Measurements from ENCODE around the gene ANKRD1.
"Not testable (repeated sequence)": the region's sequence is repeated elsewhere in the genome, so short reads cannot be mapped to it uniquely, and the experiment has no call there.

The ANKRD1 gene

DNA sequence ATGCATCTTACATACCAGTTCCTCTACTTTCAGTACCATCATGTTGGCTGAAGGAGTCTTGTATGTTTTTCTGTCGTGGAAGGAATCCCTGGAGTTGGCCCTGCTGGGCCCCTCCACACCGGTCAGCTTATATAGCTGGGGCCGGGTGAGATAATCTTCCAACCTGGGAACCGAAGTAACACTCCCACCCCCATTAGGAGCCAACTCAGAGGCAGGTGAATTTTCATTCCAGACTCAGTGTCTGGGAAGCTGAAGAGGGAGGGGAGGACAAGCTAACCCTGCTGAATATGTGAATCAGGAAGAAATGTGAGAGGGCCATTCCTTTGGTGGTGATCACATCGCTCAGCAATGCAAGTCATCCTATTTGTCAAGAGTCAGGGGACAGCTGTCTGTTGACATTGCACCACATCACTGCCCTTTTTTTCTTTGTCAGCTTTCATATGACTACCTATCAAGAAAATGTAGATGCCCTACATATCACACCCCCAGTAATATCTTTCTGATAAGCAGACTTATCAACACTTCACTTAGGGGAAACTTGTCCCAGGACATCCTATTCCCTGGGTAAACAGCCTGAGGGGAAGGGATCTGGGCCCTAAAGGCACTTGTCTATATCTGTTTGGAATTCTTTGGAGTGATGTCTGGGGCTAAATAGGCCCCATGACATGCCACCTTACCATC lies at the start of gene ANKRD1:
Gene ANKRD1 (minus strand): TSS at position 102 of the 681 bp plus-strand sequence. CDS start 60 bp downstream, at position 42.
- ATAC-seq = no peak

DNA sequence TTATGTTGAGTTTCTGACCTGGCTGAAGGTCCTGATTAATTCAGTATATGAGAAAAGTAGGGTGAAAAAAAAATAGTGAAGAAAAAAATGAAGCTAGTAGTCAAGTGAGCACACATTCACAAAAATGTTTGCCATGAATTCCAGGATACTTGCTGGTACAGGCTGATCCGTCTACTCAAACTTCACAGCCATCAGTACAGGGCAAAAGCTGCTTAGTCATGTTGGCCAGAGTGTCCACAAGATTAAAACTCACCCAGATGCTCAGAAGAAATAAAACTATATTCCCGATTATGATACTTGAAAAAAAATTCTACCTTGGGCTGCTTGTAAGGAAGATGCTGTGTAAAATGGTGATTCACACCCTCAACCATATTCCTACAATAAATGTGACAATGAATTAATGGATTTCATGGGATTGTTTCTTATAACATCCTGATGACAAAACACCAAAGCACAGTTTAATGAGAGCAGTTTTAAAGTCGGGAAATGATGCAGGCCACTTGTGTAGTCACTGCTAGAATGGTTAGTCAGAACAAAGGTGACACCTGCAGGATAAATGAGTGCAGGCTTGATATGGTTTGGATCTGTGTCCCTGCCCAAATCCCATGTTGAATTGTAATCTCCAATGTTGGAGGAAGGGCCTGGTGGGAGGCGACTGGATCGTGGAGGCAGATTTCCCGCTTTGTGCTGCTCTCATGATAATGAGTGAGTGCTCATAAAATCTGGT lies 49.2 kb upstream of the ANKRD1 start:
- ATAC-seq = no peak

DNA sequence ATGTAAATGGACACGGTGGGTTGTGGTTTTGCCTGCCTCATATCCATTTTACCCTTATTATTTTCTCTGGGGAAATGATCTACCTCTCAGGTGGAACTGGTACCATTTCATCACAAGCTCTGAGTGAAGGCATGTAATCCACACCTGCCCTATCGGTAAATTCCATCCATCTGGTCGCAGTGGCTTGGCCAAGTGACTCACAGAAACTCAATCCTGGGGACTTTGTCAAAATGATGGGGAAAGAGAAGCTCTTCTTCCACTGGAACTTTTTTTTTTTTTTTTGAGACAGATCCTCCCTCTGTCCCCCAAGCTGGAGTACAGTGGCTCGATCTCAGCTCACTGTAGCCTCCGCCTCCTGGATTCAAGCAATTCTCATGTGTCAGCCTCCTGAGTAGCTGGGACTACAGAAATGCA lies 48.2 kb upstream of the ANKRD1 start:
- ATAC-seq = no peak

DNA sequence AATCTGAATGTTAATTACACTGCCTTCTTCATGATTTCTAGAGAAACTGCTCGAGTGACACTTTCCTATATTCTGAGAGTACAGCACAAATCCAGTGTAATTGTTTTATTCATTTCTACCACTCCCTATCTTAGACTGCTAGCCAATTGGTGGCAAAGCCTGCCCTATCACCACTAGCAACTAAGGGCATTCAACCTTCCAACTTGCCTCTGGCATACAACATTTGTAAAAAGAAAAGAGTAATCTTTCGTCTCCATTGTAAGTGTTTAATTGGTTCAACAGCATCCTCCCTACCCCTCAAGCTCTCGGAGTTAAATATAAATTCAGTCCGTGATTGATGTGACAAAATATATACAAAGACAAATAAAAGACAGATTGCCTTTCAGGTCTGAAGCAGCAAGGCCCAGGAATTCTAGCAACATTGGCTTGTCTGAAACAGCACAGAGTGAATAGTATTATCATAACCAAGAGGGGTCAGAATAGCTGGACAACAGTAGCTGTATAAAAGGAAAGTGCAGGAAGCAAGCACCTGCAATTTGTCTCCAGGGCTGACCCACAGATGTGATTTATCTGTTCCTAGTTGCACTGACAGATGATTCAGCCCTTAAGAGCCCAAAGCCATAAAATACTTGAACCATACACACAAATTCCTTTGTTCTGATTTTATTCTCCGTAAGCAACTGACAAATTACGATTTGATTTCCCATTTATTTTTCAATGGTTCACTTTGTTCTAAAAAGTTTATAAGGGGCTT lies 47.6 kb upstream of the ANKRD1 start:
- ATAC-seq = no peak

DNA sequence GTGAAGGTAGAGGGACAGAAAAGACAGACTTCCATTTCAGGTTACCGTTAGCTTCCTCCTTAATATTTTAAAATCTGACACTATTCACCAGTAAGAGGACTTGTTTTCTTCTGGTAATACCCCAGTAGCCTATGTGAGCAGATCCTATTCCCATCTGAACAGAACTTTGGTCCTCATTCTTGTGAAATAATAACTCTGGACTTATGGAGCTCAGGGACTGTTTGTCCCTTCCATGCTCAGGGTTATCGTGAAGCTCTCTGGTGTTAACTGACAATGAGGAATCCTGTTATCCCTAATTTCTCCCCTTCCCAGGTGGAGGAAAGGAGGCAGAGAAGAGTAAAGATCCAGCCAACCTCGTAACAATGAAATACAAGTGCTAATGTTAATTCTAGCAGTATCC lies 47.0 kb upstream of the ANKRD1 start:
- no peak for ATAC-seq

DNA sequence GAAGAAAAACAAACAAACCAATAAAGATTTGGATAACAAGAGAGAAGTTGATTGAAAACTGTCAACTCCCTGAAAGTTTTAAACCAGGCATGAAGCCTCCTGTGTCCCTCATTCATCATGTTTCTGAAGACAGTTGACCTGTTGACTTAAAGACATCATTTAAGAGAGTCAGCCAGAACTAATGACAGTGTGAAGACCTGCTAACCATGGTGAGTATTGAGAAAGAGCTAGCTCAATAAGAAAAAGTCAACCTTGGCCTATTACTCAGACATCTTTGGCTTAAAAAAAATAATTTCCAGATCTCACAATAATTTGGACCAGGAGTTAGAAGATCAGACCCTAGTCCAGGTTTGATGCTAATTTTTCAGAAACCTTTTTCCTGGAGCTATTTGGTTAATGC lies 45.3 kb upstream of the ANKRD1 start:
- no peak for ATAC-seq

DNA sequence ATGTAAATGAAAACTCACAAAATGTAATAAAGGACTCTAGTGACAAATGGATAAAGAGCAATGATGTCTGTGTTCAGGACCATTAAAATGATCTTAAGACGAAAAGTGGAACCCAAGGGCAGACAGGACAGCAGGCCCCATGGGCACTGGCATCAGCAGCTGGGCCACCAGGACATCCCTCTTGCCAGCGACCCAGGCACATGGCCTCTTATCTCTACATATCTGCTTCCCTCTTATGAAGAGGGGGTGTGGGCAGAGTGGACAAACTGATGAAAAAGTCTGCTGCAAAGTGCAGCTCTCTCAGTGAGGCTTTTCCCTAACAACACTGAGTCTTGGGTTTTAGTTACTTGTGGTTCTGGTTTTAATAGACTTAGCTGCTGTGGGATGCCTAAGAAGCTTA lies 44.8 kb upstream of the ANKRD1 start:
- no peak for ATAC-seq

DNA sequence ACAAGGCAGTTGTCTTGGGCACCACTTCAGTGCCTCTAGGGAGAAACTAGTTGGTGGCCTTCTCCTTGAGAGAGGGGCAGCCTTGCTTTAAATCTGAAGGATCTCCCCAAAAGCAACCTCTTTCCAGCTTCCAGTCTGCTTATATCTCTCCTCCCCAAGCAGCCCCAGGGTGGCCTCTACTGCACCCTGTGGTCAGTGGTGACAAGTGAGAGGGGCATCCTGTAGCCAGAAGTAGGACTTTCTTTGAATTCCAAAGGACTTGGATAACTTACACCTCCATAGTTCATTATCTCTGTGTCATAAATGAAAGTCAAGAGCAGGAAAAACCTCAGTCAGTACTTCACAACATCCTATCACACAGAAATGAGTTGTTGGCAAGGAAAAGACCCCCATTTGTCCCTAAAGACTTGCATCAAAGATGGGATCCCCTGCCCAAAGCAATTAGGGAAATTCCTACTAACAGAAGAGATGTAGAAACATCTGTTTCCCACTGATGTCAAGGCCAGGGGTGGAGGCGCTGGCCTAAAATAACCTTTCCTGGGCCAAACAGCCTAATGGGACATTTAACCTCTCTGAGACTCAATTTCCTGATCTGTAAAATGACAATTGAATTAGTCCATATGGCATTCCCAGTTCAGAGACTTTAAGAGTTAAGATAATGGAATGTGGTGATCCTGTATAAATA lies 44.0 kb upstream of the ANKRD1 start:
- ATAC-seq = no peak

DNA sequence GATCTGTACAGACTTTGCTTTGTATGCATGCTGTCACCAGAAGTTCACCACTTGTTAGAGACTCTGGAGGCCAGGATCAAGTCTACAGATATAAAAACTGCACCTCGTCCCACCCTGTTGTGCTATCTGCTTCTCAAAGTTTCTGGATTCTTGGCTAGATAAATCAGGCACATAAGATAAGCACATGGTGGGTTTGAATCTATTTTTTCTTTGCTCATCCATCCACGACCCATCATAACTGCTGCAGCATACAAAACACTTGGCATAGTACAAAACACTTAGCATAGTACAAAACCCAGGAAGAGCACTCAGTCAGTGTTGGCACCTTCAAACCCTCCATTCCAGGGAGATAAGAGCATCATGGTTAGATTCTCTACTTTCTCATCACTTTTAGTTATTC lies 42.4 kb upstream of the ANKRD1 start:
- ATAC-seq = no peak

DNA sequence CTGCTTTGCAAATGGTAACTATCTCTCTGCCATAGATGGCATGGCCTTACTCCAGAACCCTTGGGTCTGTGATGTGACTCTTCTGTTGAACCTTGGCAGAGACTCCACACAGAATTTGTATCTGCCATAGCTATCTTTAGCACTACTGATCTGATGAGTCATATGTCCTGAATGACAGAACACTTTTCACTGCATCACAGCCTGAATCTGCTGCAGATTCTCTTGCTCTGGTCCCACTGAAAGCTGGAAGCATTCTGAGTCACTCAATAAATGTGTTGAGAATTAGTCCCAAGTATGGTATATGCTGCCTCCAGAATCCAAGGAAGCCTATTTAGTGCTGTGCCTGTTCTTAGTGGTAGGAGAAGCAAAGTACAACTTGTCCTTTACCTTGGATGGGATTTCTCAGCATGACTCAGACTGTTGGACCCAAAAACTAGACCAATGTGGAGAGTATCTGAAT lies 39.5 kb upstream of the ANKRD1 start:
- peak in 1 of 2 donors; percentile 60 for ATAC-seq

DNA sequence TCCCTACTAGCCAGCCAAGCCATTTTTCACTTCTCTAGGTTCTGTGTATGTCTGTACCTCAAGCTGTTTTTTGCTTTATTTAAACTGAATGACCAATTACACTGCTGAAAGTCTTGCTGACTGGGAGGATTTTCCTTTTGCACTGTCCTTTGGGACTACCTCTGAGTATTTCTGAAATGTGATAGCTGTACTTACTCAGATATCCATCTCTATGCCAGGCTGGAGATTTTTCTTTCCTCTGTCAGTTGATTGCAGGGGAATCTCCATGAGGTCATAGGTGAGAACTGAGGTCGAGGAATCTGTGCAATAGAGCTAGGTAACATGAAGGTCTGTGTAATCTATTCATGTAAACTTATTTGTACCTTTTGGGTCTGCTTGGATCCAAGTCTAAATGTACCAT lies 38.9 kb upstream of the ANKRD1 start:
- no peak for ATAC-seq

DNA sequence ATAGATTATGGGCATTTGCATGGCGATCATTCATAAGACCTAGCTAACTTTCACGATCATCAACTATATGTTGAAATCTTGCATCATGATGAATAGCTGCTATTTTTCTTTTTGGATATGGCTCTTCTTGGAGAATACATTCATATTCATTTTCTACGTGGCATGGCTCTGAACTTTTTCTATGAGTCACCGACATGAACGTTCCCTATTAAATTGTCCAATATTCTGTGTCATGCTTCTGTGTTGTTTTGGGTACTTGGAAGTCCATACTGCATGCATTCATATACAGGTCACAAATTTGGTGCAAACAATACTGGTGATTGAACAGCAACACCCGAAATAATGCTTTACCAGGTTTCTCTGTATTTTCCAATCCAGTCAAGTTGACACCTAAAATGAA lies 37.9 kb upstream of the ANKRD1 start:
- ATAC-seq = no peak

DNA sequence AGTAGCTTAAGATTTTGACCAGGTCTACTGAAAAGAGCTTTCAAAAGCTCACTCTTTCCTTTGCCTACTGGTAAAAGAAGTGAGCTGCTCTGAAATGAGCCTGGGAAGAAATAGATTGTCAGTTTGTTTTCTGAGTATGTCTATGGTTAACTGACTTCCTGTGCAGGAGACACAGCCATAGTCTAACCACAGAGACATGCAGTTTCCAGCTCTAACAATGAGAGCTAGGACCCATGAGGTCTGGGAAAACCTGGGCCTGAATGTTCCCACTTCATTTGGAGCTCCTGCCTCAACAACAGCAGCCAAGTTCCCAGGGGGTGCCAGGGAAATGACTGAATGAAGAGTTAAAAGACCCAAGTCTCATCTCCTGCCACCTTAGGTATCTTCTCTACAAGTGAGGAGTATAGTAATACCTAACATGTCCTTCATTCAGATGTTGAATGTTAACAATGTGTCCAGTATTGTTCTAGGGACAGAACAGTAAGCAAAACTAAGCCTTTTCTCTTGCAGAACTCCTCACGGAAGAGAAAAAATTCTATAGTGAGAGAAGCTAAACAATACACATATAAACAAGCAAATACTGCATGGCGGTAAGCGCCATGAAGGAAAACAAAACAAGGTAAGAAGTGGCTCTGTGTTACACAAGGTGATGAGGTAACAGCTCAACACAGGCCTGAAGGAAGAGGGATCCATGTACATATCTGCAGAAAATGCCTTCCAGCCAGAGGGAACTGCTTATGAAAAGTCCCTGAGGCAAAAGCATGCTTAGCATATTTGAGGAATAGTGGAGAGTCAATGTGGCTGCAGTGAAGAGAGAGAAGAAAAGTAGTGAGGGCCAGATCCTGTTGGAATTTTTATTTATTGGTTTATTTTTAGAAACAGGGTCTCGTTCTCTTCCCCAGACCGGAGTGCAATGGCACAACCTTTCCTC lies 26.4 kb upstream of the ANKRD1 start:
- no peak for ATAC-seq

DNA sequence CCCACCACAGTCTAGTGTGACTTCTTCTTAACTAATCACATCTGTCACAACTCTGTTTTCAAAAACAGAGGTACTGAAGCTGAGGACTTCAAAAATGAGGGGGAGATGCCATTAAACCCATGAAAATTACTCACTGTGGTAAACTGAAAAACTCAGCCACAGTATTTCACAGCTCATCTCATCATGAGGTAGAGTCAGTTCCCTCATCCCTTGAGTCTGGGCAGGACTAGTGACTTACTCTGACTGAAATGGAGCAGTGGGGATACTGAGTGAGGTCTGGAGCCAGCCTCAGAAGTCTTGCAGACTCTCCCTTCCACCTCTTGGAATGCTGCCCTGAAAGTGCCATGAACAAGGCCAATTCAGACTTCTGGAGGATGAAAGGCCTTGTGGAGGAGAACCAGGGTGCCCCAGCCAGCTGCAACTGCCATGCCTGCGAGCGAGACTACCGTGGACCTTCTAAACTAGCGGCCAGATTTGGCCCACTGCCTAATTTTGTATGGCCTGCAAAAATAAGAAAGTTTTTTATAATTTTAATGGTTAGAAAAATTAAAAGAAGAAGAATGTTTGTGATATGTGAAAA lies 24.7 kb upstream of the ANKRD1 start:
- ATAC-seq = no peak

DNA sequence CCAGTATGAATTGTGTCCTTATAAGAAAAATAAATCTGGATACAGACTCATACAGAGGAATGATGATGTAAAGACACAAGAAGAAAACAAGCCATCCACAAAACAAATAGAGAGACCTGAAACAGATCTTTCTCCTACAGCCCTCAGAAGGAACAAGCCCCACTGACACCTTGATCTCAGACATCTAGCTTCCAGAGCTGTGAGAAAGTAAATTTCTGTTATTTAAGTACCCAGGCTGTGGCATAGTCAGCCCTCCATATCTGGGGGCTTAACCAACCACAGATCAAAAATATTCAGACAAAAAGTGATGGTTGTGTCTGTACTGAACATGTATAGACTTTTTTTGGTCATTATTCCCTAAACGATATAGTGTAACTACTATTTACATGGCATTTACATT lies 23.9 kb upstream of the ANKRD1 start:
- ATAC-seq = no peak

DNA sequence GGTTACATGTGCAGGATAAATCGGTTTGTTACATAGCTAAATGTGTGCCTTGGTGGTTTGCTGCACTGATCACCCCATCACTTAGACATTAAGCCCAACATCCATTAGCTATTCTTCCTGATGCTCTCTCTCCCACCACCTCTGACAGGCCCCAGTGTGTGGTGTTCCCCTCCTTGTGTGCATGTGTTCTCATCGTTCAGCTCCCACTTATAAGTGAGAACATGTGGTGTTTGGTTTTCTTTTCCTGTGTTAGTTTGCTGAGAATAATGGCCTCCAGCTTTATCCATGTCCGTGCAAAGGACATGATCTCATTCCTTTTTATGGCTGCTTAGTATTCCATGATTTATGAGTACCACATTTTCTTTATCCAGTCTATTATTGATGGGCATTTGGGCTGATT lies 22.1 kb upstream of the ANKRD1 start:
- not testable (repeated sequence) for ATAC-seq

DNA sequence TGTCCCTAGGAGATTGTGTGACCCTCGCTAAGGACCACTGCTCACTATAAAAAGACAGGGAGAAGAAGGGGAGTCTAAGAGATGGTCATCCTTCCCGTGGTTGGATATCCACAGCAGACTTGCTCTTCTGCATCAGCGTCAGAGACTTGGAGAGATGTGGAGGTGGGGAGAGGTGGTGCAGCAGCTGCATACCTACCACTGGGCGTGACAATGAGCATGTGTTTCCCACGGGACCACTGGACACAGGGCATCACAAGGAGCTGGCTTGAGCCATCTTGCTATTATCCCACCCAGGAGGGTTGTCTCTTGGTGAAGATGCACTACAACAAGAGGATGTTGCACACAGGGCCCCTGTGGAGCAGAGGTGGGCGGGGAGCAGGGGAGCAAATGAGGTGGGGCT lies 18.8 kb upstream of the ANKRD1 start:
- no peak for ATAC-seq

DNA sequence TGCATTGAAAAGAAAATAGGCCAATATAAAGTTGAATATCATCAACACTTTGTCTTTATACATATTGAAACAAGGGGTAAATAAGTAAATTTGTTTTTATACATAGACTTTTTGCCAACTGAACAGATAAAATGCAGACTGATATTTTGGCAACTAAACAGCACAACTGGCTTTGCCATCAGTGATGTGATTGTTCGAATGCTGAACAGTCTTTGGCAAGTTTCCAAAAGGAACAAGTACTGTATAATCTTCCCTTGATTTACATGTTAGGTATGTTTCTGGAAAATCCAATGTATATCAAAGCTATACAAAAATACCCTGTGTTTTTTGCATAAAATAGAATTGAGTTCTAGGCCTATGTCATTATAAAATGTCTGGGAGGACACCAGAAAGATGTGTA lies 18.2 kb upstream of the ANKRD1 start:
- ATAC-seq = no peak

DNA sequence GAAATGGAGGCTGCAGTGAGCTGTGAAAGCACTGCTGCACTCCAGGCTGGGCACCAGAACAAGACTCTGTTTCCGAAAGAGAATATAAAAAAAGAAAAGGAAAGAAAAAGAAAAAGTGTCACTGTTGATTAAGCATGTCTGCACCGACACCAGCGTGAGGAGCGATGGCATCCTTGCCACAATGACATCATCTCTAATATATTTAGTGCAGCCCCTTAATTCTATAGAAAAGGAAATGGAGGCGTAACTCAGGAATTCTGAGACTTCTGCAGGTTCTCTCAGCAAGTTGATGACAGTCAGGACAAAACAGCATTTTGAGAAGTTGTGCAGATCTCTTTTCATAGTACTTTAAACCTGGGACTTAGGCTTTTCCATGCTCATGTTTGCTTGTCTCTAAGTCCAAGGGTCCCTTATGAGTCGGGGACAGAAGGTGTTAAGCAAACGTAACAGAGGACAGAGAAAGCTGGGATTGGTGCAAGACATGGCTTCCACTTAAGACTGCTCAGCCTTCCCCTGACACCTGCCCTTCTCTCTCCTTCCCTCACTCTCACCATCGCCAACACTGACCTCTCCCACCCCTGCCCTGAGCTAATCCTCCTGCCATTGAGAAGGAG lies 16.9 kb upstream of the ANKRD1 start:
- ATAC-seq = no peak

DNA sequence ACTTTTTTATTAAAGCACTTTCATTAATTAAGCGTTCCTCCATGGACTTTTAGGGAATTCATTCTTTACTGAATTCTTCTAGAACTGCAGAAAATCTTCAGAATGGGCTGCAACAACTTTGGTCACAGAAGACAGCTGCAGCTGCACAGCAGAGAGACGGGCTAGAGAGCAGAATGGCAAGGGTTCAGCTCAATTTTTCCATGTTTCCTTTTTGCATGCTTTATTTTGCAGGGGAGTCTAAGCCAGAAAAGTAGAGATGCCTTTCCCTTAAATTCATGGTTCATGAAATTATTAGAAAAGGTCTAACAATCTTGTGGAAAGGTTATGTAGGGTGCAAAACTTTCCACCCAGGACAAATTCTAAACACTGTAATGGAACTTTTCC lies 15.4 kb upstream of the ANKRD1 start:
- ATAC-seq = no peak

All from activated CD4-positive, CD25-positive, alpha-beta regulatory T cell treated with anti-CD3 and anti-CD28 coated beads, Interleukin-2, amount 50 U/mL, for 24 hours (primary cell).